SU-DHL-6 (cell line): ENCODE measurements around the gene GOLIM4.

Experiments
- CTCF ChIP-seq: fragments of 200-600 bp; sonication (generic); IDR thresholded peaks from one replicate; pipeline ENCODE4 v1.5.1; 2017; ENCODE audit warnings: antibody characterized with exemption, mild to moderate bottlenecking, low read length, moderate library complexity; ENCODE audit not compliant: insufficient read depth, poor library complexity, severe bottlenecking
- EZH2phosphoT487 ChIP-seq: fragments of 200-600 bp; sonication (generic), shearing (Covaris generic); conservative IDR thresholded peaks from 2 replicates; pipeline ENCODE4 v1.6.1; 2018; ENCODE audit warnings: mild to moderate bottlenecking, antibody characterized with exemption, low read length, moderate library complexity, mixed read lengths

DNA sequence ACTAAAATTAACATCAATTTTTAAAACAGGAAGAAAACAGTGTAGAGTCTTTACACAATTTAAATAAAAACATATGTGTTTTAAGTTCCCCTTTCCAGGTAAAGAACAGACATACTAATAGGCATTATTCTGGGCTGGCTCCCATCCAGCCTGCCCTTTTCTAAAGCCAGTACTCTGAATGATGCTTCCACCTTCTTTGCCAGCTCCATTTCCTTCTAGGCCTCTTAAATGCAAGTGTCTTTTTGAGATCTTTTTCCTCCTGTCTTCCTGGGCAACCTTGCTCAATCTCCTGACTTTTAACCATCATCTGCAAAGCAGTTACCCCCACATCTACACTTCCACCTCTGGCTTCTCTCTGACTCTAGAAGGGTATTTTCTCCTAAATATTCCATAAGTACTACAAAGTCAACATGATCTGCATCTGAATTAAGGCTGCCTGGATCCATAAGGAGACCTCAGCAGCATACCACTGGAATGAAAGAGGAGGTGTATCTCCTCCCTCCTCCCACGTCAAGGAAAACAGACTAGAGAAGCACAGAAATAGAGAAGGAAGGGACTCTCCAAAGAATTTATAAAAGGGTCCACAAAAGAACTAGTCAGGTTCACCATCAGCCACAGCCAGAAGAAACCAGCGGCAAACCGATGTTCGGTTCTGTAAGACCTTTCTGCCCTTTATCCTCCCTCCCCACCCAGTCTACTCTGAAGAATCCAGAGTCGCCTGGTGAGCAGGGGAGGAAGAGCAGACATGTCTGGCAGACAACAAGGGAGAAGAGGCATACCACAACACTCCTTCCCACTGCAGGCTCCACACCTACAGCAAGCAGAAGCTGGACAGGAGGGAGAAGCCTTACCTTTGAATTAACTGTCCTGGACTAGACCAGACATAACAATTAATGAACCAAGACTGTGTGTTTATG lies 47.1 kb downstream of the GOLIM4 start:
- no peak for TF ChIP-seq CTCF
- TF ChIP-seq EZH2phosphoT487 = no peak
